Measurements from ENCODE around the gene ING1. TPM values are rescaled to one million over a fixed set of nuclear protein-coding genes. Genes with fewer than 3 reads are reported as not detected.

ING1 gene
- total and polyA plus RNA-seq, 2 of the 4 experiments (the other 2 are of a cell fraction): 9.1 to 13.5 TPM

GRCh38 chr13:110706570-110707372 lies 6.7 kb upstream of the ING1 start:
- ATAC-seq (ENCODE audit: low read depth) (no peak), DNase-seq (no peak)
- H3K18ac ChIP-seq (ENCODE audit: low read depth, low read length): no peak overlapping the region
- peak overlapping the region; percentile 50; the same call in 1 of the 2 replicates for H4K91ac ChIP-seq (ENCODE audit: insufficient read depth, low read depth, low read length)
- H3K9ac ChIP-seq (ENCODE audit: low read depth, low read length): peak overlapping the region; percentile 65
- peaks cover 13% of the 10 kb centered on the region for H4K20me1 ChIP-seq (ENCODE audit: insufficient read depth, low read length)
- H3K56ac ChIP-seq (ENCODE audit: extremely low read depth, insufficient read depth, low read length): peak overlapping the region; percentile 16
- H2AK5ac ChIP-seq (ENCODE audit: low read depth, low read length): peak overlapping the region; percentile 65
- H3K9me1 ChIP-seq (ENCODE audit: insufficient read depth, low read length): peaks cover 12% of the 10 kb centered on the region
- TF ChIP-seq, protein P1, sequence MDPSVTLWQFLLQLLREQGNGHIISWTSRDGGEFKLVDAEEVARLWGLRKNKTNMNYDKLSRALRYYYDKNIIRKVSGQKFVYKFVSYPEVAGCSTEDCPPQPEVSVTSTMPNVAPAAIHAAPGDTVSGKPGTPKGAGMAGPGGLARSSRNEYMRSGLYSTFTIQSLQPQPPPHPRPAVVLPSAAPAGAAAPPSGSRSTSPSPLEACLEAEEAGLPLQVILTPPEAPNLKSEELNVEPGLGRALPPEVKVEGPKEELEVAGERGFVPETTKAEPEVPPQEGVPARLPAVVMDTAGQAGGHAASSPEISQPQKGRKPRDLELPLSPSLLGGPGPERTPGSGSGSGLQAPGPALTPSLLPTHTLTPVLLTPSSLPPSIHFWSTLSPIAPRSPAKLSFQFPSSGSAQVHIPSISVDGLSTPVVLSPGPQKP (IDR thresholded peaks at IDR 0.05; ENCODE audit: borderline replicate concordance, low read depth, low read length): no peak
- TF ChIP-seq CEBPB (IDR thresholded peaks at IDR 0.05; ENCODE audit: low read depth, low read length) (no peak), RAD21 (IDR thresholded peaks at IDR 0.05; ENCODE audit: low read length) (no peak), POLR2A (IDR thresholded peaks at IDR 0.05; ENCODE audit: low read depth, low read length) (no peak), MXI1 (IDR thresholded peaks at IDR 0.05; ENCODE audit: borderline replicate concordance, low read depth, low read length) (no peak), NFE2L2 (IDR thresholded peaks at IDR 0.05; ENCODE audit: low read depth, low read length) (no peak), MAFK (IDR thresholded peaks at IDR 0.05; ENCODE audit: low read depth, low read length) (no peak), SMC3 (IDR thresholded peaks at IDR 0.05; ENCODE audit: low read depth, low read length) (no peak), MAZ (IDR thresholded peaks at IDR 0.05; ENCODE audit: borderline replicate concordance, low read depth, low read length) (no peak), CHD1 (IDR thresholded peaks at IDR 0.05; ENCODE audit: low read depth, low read length) (no peak), FOS (IDR thresholded peaks at IDR 0.05; ENCODE audit: low read depth, low read length) (no peak), RCOR1 (IDR thresholded peaks at IDR 0.05; ENCODE audit: insufficient replicate concordance, low read length) (no peak), BHLHE40 (IDR thresholded peaks at IDR 0.05; ENCODE audit: low read depth, low read length) (no peak), RFX5 (IDR thresholded peaks at IDR 0.05; ENCODE audit: low read depth, low read length) (no peak)
- TF ChIP-seq, protein P2, sequence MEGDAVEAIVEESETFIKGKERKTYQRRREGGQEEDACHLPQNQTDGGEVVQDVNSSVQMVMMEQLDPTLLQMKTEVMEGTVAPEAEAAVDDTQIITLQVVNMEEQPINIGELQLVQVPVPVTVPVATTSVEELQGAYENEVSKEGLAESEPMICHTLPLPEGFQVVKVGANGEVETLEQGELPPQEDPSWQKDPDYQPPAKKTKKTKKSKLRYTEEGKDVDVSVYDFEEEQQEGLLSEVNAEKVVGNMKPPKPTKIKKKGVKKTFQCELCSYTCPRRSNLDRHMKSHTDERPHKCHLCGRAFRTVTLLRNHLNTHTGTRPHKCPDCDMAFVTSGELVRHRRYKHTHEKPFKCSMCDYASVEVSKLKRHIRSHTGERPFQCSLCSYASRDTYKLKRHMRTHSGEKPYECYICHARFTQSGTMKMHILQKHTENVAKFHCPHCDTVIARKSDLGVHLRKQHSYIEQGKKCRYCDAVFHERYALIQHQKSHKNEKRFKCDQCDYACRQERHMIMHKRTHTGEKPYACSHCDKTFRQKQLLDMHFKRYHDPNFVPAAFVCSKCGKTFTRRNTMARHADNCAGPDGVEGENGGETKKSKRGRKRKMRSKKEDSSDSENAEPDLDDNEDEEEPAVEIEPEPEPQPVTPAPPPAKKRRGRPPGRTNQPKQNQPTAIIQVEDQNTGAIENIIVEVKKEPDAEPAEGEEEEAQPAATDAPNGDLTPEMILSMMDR (conservative IDR thresholded peaks at IDR 0.05; ENCODE audit: low read depth, low read length): no peak
- H3K4me1 ChIP-seq (ENCODE audit: control insufficient read depth, insufficient read depth, low read length): peaks cover 17% of the 10 kb centered on the region
- peak overlapping the region; percentile 4; the same call in 1 of the 2 replicates for H3K23ac ChIP-seq (ENCODE audit: low read depth, low read length)
- peak overlapping the region; percentile 96 for H2AFZ ChIP-seq (replicated peaks; ENCODE audit: low read length, poor library complexity)
- BruUV-seq (replicated peaks): no TSS peak
- no peak overlapping the region for H2BK15ac ChIP-seq (ENCODE audit: low read depth, low read length)
- H3K14ac ChIP-seq (replicated peaks; ENCODE audit: low read depth, low read length): peak overlapping the region; percentile 75; the same call in 1 of the 2 replicates
- peak overlapping the region; percentile 32 for H4K5ac ChIP-seq (ENCODE audit: low read depth, low read length)
- intact Hi-C loops (cut with micrococcal nuclease): no loop called here
- peak overlapping the region; percentile 85 to 96; a peak in 3 of 4 replicates for H4K8ac ChIP-seq (ENCODE audit: low read depth in 2 of 2, low read length in 2 of 2)
- H3K4ac ChIP-seq (ENCODE audit: low read depth, low read length): peak overlapping the region; percentile 75
- H3K9me3 ChIP-seq (ENCODE audit: control insufficient read depth, insufficient read depth, low read length): no peaks in the 10 kb centered on the region
- peak overlapping the region; percentile 87 for H3K4me3 ChIP-seq (ENCODE audit: insufficient read depth, low read depth, low read length)
- ChIA-PET CTCF (no interaction called here), POLR2A (ENCODE audit: unreplicated experiment) (no interaction called here)
- 70% methylated on average over 5 of the region's 8 CpGs; no CpG with 5 or more reads in 1 of the 2 experiments for WGBS, 2 experiments (ENCODE audit: extremely low coverage in 2 of 2, insufficient read length in 1 of 2)
- H2AK9ac ChIP-seq (replicated peaks; ENCODE audit: low read depth, low read length, poor library complexity): peak overlapping the region; percentile 79
- H3K36me3 ChIP-seq (ENCODE audit: control insufficient read depth, insufficient read depth, low read length): peaks cover 4% of the 10 kb centered on the region; the same call in 1 of the 2 replicates
- H3K27ac ChIP-seq (ENCODE audit: insufficient read depth, low read length): peak overlapping the region; percentile 56
- peak overlapping the region; percentile 12; the same call in 1 of the 2 replicates for H2BK120ac ChIP-seq (ENCODE audit: low read depth, low read length)
- in situ Hi-C loops (cut with MboI; ENCODE audit: low sequenced_read_pairs): no loop called here
- H3K79me1 ChIP-seq (ENCODE audit: low read depth in 1 of 2, low read length in 2 of 2): peaks cover 32 to 56% of the 10 kb centered on the region in 2 experiments
- peak overlapping the region; percentile 37 for H2BK5ac ChIP-seq (ENCODE audit: low read depth, low read length, poor library complexity, severe bottlenecking)
- no peak overlapping the region for H2BK20ac ChIP-seq (ENCODE audit: low read depth, low read length)
- H3K27me3 ChIP-seq (ENCODE audit: control insufficient read depth, insufficient read depth, low read length): no peaks in the 10 kb centered on the region
- H3K4me2 ChIP-seq (ENCODE audit: low read depth, low read length): peak overlapping the region; percentile 57
- dilution Hi-C loops (cut with HindIII; ENCODE audit: low sequenced_read_pairs, unreplicated experiment): no loop called here

Measured in IMR-90 (cell line).